Neural crest cell (in vitro differentiated cells): ENCODE results near the gene RABGAP1L. TPM values are rescaled to one million over a fixed set of nuclear protein-coding genes. Genes with fewer than 3 reads are reported as not detected.
"Not testable (repeated sequence)": the region's sequence is repeated elsewhere in the genome, so short reads cannot be mapped to it uniquely, and the experiment has no call there.

ENCODE experiments used
- DNase-seq: peaks from one replicate; pipeline ENCODE4 v3.0.0; 2021; ENCODE audit warnings: low read depth, mixed read lengths, low spot score
- H3K27ac Mint-ChIP-seq: one replicate; pipeline ENCODE4 v1.8.0; 2021; ENCODE audit warnings: mild to moderate bottlenecking, mixed read lengths; ENCODE audit not compliant: unreplicated experiment
- H3K27me3 Mint-ChIP-seq: 2 replicates; pipeline ENCODE4 v1.8.0; 2021; ENCODE audit warnings: low read depth, mild to moderate bottlenecking, mixed read lengths
- H3K36me3 Mint-ChIP-seq: 2 replicates; pipeline ENCODE4 v1.8.0; 2021; ENCODE audit warnings: low read depth, mild to moderate bottlenecking, mixed read lengths
- H3K4me1 Mint-ChIP-seq: 2 replicates; pipeline ENCODE4 v1.8.0; 2021; ENCODE audit warnings: mixed read lengths
- H3K4me3 Mint-ChIP-seq: one replicate; pipeline ENCODE4 v1.8.0; 2021; ENCODE audit warnings: mild to moderate bottlenecking, mixed read lengths
- H3K9me3 Mint-ChIP-seq: 2 replicates; pipeline ENCODE4 v1.8.0; 2021; ENCODE audit warnings: mixed read lengths
- total RNA-seq: library from RNA; stranded (reverse); gene quantifications from 2 replicates; pipeline ENCODE4 v1.2.1, GENCODE V29; 2021
- TF ChIP-seq, protein P1 (sequence below): fragments of 200-600 bp; sonication (generic); conservative IDR thresholded peaks from 2 replicates; pipeline ENCODE4 v1.5.0; 2021; ENCODE audit warnings: antibody characterized with exemption, mild to moderate bottlenecking

RABGAP1L gene
- total RNA-seq, 1 donor from 2014 or later = 25.6 TPM

- Mint-ChIP-seq H3K27ac (no peak overlapping the region), H3K9me3 (no peaks in the 10 kb centered on the region), H3K27me3 (no peaks in the 10 kb centered on the region), H3K4me1 (no peaks in the 10 kb centered on the region), H3K4me3 (no peak overlapping the region), H3K36me3 (peaks cover 5% of the 10 kb centered on the region)
- TF ChIP-seq, protein P1, sequence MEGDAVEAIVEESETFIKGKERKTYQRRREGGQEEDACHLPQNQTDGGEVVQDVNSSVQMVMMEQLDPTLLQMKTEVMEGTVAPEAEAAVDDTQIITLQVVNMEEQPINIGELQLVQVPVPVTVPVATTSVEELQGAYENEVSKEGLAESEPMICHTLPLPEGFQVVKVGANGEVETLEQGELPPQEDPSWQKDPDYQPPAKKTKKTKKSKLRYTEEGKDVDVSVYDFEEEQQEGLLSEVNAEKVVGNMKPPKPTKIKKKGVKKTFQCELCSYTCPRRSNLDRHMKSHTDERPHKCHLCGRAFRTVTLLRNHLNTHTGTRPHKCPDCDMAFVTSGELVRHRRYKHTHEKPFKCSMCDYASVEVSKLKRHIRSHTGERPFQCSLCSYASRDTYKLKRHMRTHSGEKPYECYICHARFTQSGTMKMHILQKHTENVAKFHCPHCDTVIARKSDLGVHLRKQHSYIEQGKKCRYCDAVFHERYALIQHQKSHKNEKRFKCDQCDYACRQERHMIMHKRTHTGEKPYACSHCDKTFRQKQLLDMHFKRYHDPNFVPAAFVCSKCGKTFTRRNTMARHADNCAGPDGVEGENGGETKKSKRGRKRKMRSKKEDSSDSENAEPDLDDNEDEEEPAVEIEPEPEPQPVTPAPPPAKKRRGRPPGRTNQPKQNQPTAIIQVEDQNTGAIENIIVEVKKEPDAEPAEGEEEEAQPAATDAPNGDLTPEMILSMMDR = no peak
- DNase-seq = no peak
Measured at GRCh38 chr1:174640783-174641182, 481.5 kb downstream of the RABGAP1L start.

- TF ChIP-seq, protein P1 = no peak
- H3K27me3 Mint-ChIP-seq = no peaks in the 10 kb centered on the region
- H3K4me1 Mint-ChIP-seq = no peaks in the 10 kb centered on the region
- no peak for DNase-seq
- H3K9me3 Mint-ChIP-seq = no peaks in the 10 kb centered on the region
- H3K27ac Mint-ChIP-seq = no peak overlapping the region
- peaks cover 5% of the 10 kb centered on the region for H3K36me3 Mint-ChIP-seq
- H3K4me3 Mint-ChIP-seq = no peak overlapping the region
Measured at GRCh38 chr1:174642393-174642792, 483.1 kb downstream of the RABGAP1L start.

- Mint-ChIP-seq H3K27me3 (no peaks in the 10 kb centered on the region), H3K27ac (no peak overlapping the region), H3K36me3 (peaks cover 4% of the 10 kb centered on the region), H3K9me3 (no peaks in the 10 kb centered on the region), H3K4me1 (no peaks in the 10 kb centered on the region), H3K4me3 (no peak overlapping the region)
- TF ChIP-seq, protein P1 = no peak
- DNase-seq = no peak
Measured at GRCh38 chr1:174643206-174643605, 483.9 kb downstream of the RABGAP1L start.

DNA sequence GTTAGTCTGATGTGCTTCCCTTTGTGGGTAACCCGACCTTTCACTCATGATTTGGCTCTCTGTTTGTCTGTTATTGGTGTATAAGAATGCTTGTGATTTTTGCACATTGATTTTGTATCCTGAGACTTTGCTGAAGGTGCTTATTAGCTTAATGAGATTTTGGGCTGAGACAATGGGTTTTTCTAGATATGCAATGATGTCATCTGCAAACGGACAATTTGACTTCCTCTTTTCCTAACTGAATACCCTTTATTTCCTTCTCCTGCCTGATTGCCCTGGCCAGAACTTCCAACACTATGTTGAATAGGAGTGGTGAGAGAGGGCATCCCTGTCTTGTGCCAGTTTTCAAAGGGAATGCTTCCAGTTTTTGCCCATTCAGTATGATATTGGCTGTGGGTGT is 490.3 kb downstream of the RABGAP1L start:
- H3K36me3 Mint-ChIP-seq = peaks cover 11% of the 10 kb centered on the region
- not testable (repeated sequence) for H3K27me3 Mint-ChIP-seq, H3K4me3 Mint-ChIP-seq, H3K9me3 Mint-ChIP-seq, DNase-seq, H3K27ac Mint-ChIP-seq
- peaks cover 14% of the 10 kb centered on the region for H3K4me1 Mint-ChIP-seq

DNA sequence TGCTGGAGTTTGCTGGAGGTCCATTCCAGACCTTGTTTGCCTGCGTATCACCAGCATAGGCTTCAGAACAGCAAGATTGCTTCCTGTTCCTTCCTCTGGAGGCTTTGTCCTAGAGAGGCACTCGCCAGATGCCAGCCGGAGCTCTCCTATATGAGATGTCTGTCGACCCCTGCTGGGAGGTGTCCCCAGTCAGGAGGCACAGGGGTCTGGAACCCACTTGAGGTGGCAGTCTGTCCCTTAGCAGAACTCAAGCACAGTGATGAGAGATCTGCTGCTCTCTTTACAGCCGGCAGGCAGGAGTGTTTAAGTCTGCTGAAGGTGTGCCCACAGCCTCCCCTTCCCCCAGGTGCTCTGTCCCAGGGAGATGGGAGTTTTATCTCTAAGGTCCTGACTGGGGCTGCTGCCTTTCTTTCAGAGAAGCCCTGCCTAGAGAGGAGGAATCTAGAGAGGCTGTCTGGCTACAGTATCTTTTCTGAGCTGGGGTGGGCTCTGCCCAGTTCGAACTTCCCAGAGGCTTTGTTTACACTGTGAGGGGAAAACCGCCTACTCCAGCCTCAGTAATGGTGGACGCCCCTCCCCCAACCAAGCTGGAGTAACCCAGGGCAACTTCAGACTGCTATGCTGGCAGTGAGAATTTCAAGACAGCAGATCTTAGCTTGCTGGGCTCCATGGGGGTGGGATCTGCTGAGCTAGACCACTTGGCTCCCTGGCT is 493.4 kb downstream of the RABGAP1L start:
- H3K27ac Mint-ChIP-seq = peak overlapping the region; percentile 84
- no peak overlapping the region for H3K4me3 Mint-ChIP-seq
- peak; percentile 19 for DNase-seq
- H3K4me1 Mint-ChIP-seq = peaks cover 14% of the 10 kb centered on the region
- H3K36me3 Mint-ChIP-seq = peaks cover 7% of the 10 kb centered on the region
- H3K27me3 Mint-ChIP-seq = no peaks in the 10 kb centered on the region
- TF ChIP-seq, protein P1 = no peak
- H3K9me3 Mint-ChIP-seq = peaks cover 2% of the 10 kb centered on the region

GRCh38 chr1:174654560-174654959 is 495.2 kb downstream of the RABGAP1L start:
- H3K4me3 Mint-ChIP-seq = no peak overlapping the region
- peaks cover 7% of the 10 kb centered on the region for H3K36me3 Mint-ChIP-seq

More at GRCh38 chr1:174654560-174654959, 495.2 kb downstream of the RABGAP1L start:
- Mint-ChIP-seq H3K9me3 (no peaks in the 10 kb centered on the region), H3K27ac (no peak overlapping the region), H3K4me1 (peaks cover 14% of the 10 kb centered on the region), H3K27me3 (no peaks in the 10 kb centered on the region)
- TF ChIP-seq, protein P1 = no peak
- DNase-seq = no peak
